HCT116 (cell line): ENCODE results near the gene RHOH.

Experiments
- EZH2phosphoT487 ChIP-seq: fragments of 200-600 bp; IDR thresholded peaks from 2 replicates; pipeline ENCODE4 v1.6.1; 2018; ENCODE audit warnings: antibody characterized with exemption, borderline replicate concordance
- POLR2A ChIP-seq: IDR thresholded peaks from 2 replicates; pipeline ENCODE4 v1.7.0; 2011; ENCODE audit warnings: borderline replicate concordance; ENCODE audit not compliant: insufficient read depth, insufficient read length; ENCODE audit errors: extremely low read depth
- SP1 ChIP-seq: IDR thresholded peaks from 2 replicates; pipeline ENCODE4 v1.6.1; 2012; ENCODE audit warnings: low read depth

GRCh38 chr4:40244606-40245005 lies 47.8 kb downstream of the RHOH start:
- TF ChIP-seq EZH2phosphoT487 (no peak), POLR2A (no peak), SP1 (no peak)
